Gastrocnemius medialis (tissue), 4 donors: Measurements from ENCODE around the gene ACYP2. TPM values are rescaled to one million over a fixed set of nuclear protein-coding genes. Genes with fewer than 3 reads are reported as not detected.

Source experiments
- total RNA-seq, 4 donors: library from RNA; depleted of rRNA; stranded (reverse); fragments of >200 nt; gene quantifications; one replicate each; pipeline versions ENCODE4 v1.1.0 to v1.2.3, GENCODE V29; 2016

ACYP2 gene
- total RNA-seq, 4 donors from 2014 or later: 52.9 to 121 (median 107) TPM

Other genes with a start within 250 kb of the ACYP2 start
- 100 to 1,000 TPM; 144 to 247 (median 162) TPM for gene PSME4, start 144.6 kb upstream of the ACYP2 start, total RNA-seq
- gene TSPYL6, start 140.6 kb downstream of the ACYP2 start, total RNA-seq: not detected